GM18499 (cell line): Measurements from ENCODE around the gene LGALS14.

Source experiments
- ATAC-seq: cut with Tn5 transposase; IDR thresholded peaks from one replicate; pipeline ENCODE4 v1.9.1; 2021; ENCODE audit warnings: moderate number of reproducible peaks; ENCODE audit not compliant: insufficient read depth, unreplicated experiment

Gene LGALS14

DNA sequence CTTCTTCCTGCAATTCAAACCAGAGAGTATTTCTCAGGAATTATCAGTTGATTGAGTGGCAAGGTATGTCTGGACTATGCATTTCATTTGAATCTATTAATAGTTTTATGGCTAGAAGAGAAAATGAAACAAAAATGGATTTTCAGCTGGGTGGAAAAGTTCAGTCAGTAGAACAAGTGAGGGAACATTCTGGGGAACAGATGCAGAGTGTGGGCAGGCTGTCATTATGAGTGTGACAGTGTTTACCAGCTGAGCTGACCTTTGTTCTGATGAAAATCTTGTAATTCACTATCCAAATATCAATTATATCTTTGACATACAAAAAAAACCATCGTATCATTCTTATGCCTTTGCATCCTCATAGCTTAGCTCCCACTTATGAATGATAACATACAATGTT lies 36.1 kb downstream of the LGALS14 start:
- no peak for ATAC-seq

DNA sequence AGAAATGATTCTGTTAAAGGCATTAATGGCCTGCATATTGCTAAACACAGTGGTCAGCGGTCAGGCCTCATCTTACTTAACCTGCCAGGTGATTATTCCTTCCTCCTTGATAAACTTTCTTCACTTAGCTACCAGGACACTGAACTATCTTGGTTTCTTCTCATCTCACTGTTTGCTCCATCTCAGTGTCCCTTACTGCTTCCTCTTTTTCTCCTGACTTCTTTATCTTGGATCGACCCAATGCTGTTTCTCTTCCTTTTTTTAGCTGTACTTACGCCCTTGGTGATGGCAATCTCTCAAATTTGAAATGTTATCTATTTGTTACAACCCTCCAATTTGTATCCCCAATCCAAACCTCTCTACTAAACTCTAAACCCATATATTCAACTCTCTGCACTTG lies 41.4 kb downstream of the LGALS14 start:
- no peak for ATAC-seq

DNA sequence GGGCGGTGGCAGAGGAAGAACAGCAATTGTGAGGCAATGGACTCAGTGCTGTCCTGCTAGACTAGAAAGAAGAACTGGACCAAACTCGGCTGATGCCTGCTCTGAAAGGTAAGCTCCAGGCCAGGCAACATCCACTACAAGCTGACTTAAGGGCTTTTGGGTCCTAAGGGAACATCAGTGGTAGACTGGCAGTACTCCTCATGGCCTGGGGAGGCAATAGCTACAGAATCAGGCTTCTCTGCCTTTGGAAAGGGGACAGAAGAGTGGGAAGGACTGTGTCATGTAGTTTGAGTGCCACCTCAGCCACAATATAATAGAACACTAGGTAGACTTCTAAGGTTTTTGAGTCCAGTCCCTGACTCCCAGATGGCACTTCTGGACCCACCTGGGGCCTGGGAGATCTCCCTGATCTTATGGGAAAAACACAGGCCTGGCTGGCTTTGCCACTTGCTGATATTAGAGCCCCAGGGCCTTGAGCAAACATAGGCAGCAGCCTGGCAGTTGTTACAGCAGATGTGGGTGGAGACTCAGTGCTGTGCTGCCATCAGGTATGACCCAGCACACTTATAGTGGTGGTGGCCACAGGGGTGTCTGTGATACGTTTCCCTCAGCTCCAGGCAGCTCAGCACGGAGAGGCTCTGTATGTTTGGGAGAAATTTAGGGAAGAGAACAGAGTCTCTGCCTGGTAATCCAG lies 42.7 kb downstream of the LGALS14 start:
- no peak for ATAC-seq

DNA sequence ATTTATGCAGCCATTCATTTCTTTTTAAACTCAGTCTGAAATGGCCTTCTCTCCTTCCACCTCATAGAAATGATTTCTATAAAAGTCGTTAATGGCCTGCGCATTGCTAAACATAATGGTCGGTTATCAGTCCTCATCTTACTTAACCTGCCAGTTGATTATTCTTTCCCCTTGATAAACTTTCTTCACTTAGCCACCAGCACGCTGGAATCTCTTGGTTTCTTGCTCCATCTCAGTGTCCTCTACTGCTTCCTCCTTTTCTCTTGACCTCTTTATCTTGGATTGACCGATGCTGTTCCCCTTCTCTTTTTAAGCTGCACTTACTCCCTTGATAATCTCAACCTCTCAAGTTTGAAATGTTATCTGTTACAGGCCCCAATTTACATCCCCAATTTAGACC lies 45.7 kb downstream of the LGALS14 start:
- no peak for ATAC-seq

DNA sequence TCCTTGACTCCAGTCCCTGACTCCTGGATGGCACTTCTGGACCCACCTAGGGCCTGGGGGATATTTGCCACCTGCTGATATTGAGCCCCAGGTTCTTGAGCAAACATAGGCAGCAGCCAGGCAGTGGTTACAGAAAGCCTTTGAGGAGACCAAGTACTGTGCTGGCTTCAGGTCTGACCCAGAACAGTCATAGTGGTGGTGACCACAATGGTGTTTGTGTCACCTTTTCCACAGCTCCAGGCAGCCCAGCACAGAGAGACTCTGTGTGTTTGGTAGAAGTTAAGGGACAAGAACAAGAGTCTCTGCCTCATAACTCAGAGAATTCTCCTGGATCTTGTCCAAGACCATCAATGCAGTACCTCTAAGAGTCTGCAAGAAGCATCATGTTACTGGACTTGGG lies 48.1 kb downstream of the LGALS14 start:
- ATAC-seq, result no peak

DNA sequence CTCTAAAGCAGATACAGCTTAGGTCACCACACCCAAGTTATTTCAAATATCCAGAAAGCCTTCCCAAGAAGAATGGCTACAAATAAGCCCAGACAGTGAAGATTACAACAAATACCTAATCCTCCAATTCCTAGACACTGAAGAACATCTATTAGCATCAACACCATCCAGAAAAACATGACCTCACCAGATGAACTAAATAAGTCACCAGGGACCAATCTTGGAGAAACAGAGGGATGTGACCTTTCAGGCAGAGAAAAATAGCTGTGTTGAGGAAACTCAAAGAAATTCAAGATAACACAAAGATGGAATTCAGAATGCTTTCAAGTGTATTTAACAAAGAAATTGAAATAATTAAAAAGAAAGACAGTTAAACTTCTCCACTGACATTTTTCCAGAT lies 48.5 kb downstream of the LGALS14 start:
- ATAC-seq, result no peak

DNA sequence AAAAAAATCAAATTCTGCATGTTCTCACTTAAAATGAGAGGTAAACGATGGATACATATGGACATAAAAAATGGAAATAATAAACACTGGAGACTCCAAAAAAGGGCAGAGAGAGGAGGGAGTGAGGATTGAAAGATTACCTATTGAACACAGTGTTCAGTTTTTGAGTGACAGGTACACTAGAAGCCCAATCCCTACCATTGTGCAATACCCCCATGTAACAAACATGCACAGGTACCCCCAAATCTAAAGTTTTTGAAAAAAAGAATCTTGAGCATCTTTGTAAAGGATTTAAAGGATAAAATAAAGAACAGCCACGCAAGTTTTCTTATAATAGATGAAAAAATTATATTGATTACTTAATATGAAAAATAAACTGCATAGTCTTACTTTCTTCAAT lies 50.3 kb downstream of the LGALS14 start:
- ATAC-seq, result no peak

DNA sequence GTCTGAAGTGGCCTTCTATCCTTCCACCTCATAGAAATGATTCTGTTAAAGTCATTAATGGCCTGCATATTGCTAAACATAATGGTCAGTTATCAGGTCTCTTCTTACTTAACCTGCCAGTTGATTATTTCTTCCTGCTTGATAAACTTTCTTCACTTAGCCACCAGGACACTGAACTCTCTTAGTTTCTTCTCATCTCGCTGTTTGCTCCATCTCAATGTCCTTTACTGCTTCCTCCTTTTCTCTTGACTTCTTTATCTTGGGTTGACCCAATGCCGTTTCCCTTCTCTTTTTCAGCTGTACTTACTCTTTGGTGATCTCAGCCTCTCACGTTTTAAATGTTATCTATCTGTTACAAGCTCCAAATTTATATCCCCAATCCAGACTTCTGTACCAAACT lies 50.7 kb downstream of the LGALS14 start:
- ATAC-seq, result no peak
